Parathyroid adenoma (tissue), 2 donors: ENCODE results near the gene BTN1A1.
"Not testable (repeated sequence)": the region's sequence is repeated elsewhere in the genome, so short reads cannot be mapped to it uniquely, and the experiment has no call there.

ENCODE experiments used
- H2AFZ ChIP-seq: fragments of 300-600 bp; sonication (generic); one replicate; pipeline ENCODE4 v1.7.0; 2017; ENCODE audit warnings: antibody characterized with exemption, mild to moderate bottlenecking
- H3K27ac ChIP-seq: fragments of 300-600 bp; sonication (generic); one replicate; pipeline ENCODE4 v1.7.0; 2017
- H3K27me3 ChIP-seq: fragments of 300-600 bp; sonication (generic); one replicate; pipeline ENCODE4 v1.7.0; 2017; ENCODE audit warnings: low read length; ENCODE audit not compliant: control insufficient read depth, insufficient read depth
- H3K36me3 ChIP-seq: fragments of 300-600 bp; sonication (generic); one replicate; pipeline ENCODE4 v1.7.0; 2017; ENCODE audit warnings: low read length; ENCODE audit not compliant: control insufficient read depth, insufficient read depth
- H3K4me1 ChIP-seq: fragments of 300-600 bp; sonication (generic); one replicate; pipeline ENCODE4 v1.7.0; 2017; ENCODE audit warnings: control low read depth
- H3K4me2 ChIP-seq: fragments of 300-600 bp; sonication (generic); one replicate; pipeline ENCODE4 v1.7.0; 2017; ENCODE audit warnings: low read length
- H3K4me3 ChIP-seq: fragments of 300-600 bp; sonication (generic); one replicate; pipeline ENCODE4 v1.7.0; 2017; ENCODE audit warnings: low read depth, low read length
- H3K79me2 ChIP-seq: fragments of 300-600 bp; sonication (generic); one replicate; pipeline ENCODE4 v1.7.0; 2017; ENCODE audit warnings: control low read depth
- H3K9ac ChIP-seq: fragments of 300-600 bp; sonication (generic); one replicate; pipeline ENCODE4 v1.7.0; 2017; ENCODE audit warnings: mild to moderate bottlenecking
- H3K9me3 ChIP-seq: fragments of 300-600 bp; sonication (generic); one replicate; pipeline ENCODE4 v1.7.0; 2017; ENCODE audit warnings: low read length; ENCODE audit not compliant: control insufficient read depth
- TF ChIP-seq, protein P1 (sequence below): fragments of 300-600 bp; sonication (generic); IDR thresholded peaks from one replicate; pipeline ENCODE4 v1.7.0; 2017; ENCODE audit warnings: antibody characterized with exemption, mild to moderate bottlenecking
- donor health status: primary hyperparathyroidism.

The BTN1A1 gene

DNA sequence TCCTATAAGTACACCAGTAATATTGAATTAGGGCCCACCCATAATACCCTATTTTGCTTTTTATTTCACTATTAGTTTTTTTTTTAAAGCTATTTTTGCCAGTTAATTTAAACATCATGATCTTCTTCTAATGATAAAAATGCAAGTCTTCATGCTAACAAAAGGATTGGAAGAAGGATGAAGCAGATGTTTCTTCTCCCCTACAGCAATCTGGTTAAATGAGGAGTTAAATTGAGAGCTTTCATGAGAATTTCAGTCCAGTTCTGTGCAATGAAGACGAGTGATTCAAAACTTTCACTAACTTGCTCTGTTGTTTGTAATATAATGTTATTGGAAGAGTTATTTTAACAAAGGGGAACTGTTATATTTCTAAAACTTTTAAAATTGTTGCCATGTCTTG lies 41.5 kb downstream of the BTN1A1 start:
- no peak overlapping the region for H3K4me2 ChIP-seq
- H3K9me3 ChIP-seq = no peaks in the 10 kb centered on the region
- H2AFZ ChIP-seq = no peak overlapping the region
- no peaks in the 10 kb centered on the region for H3K79me2 ChIP-seq
- H3K36me3 ChIP-seq = no peaks in the 10 kb centered on the region
- no peaks in the 10 kb centered on the region for H3K4me1 ChIP-seq
- H3K4me3 ChIP-seq = no peak overlapping the region
- TF ChIP-seq, protein P1, sequence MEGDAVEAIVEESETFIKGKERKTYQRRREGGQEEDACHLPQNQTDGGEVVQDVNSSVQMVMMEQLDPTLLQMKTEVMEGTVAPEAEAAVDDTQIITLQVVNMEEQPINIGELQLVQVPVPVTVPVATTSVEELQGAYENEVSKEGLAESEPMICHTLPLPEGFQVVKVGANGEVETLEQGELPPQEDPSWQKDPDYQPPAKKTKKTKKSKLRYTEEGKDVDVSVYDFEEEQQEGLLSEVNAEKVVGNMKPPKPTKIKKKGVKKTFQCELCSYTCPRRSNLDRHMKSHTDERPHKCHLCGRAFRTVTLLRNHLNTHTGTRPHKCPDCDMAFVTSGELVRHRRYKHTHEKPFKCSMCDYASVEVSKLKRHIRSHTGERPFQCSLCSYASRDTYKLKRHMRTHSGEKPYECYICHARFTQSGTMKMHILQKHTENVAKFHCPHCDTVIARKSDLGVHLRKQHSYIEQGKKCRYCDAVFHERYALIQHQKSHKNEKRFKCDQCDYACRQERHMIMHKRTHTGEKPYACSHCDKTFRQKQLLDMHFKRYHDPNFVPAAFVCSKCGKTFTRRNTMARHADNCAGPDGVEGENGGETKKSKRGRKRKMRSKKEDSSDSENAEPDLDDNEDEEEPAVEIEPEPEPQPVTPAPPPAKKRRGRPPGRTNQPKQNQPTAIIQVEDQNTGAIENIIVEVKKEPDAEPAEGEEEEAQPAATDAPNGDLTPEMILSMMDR = no peak
- H3K27me3 ChIP-seq = no peaks in the 10 kb centered on the region
- H3K27ac ChIP-seq = no peak overlapping the region
- H3K9ac ChIP-seq = no peak overlapping the region

DNA sequence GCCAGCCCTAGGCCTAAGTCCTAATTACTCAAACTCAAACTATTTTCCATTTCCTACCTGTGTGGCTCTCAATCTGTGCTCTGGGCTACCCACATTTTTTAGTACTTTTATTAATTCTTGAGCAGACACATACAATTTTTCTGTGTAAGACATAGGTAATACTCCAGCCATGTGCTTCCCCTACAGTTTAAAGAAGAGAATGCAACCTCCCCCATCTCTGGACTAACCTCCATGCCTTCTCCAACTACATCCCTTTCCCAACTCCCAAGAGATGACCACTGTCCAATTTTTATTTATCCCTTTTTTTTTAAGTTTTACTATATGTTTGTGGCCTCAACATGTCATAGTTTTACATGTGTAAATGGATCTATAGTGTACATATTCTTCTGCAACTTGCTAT lies 43.9 kb downstream of the BTN1A1 start:
- Histone ChIP-seq H3K27me3 (no peaks in the 10 kb centered on the region), H3K79me2 (no peaks in the 10 kb centered on the region), H3K36me3 (no peaks in the 10 kb centered on the region), H2AFZ (no peak overlapping the region), H3K27ac (no peak overlapping the region), H3K9ac (no peak overlapping the region), H3K9me3 (no peaks in the 10 kb centered on the region), H3K4me1 (no peaks in the 10 kb centered on the region), H3K4me2 (no peak overlapping the region), H3K4me3 (no peak overlapping the region)
- TF ChIP-seq, protein P1 = peak; percentile 33

DNA sequence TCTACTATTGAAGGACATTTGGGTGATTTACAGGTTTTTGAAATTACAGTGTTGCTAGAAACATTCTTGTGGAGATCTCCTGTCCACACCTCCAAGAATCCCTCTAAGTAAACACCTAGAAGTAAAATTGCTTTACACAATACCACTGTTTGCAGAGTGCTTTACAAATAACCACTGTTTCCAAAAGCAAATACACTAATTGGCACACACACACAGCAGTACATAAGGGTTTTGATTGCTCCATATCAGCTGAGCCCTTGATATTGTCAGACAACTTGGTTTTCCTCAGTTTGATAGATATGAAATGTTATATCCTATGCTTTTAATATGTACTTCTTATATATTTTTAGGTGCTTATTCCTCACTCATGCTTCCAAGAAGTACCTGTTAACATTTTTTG lies 44.4 kb downstream of the BTN1A1 start:
- Histone ChIP-seq H3K4me3 (no peak overlapping the region), H2AFZ (no peak overlapping the region), H3K36me3 (no peaks in the 10 kb centered on the region), H3K9ac (no peak overlapping the region), H3K27ac (no peak overlapping the region), H3K4me2 (no peak overlapping the region), H3K27me3 (no peaks in the 10 kb centered on the region), H3K79me2 (no peaks in the 10 kb centered on the region), H3K9me3 (no peaks in the 10 kb centered on the region), H3K4me1 (no peaks in the 10 kb centered on the region)
- TF ChIP-seq, protein P1 = no peak

DNA sequence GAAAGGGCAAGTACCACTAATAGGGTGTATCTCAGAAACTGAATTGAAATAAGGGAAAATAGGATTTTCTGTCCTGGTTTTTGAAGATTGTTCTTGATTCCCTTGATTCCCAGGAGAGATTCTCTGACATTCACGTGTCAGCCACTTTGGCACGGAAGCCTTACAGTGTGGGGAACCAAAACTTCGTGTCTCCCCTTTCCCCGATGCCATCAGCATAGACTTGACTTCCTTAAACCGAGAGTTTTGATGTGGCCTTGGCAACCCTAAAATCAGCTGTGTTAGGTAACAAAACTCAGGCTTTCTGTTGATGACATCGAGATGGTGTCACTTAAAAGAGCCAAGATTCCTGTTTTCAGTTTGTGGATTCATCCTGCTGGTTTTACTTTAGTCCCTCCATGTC lies 45.5 kb downstream of the BTN1A1 start:
- H3K27ac ChIP-seq = no peak overlapping the region
- H3K27me3 ChIP-seq = no peaks in the 10 kb centered on the region
- no peak overlapping the region for H2AFZ ChIP-seq
- H3K79me2 ChIP-seq = no peaks in the 10 kb centered on the region
- H3K9ac ChIP-seq = no peak overlapping the region
- H3K9me3 ChIP-seq = no peaks in the 10 kb centered on the region
- H3K4me3 ChIP-seq = no peak overlapping the region
- H3K4me1 ChIP-seq = no peaks in the 10 kb centered on the region
- H3K36me3 ChIP-seq = no peaks in the 10 kb centered on the region
- TF ChIP-seq, protein P1 = no peak
- no peak overlapping the region for H3K4me2 ChIP-seq

DNA sequence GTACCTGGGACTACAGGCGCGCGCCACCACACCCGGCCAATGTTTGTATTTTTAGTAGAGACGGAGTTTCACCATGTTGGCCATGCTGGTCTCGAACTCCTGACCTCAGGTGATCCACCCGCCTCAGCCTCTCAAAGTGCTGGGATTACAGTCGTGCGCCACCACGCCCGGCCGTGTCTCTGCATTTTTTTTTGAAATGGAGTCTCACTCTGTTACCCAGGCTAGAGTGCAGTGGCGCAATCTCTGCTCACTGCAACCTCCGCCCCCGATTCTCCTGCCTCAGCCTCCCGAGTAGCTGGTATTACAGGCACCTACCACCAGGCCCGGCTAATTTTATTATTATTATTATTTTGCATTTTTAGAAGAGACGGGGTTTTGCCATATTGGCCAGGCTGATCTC lies 47.3 kb downstream of the BTN1A1 start:
- H3K9me3 ChIP-seq, H3K36me3 ChIP-seq, H3K79me2 ChIP-seq, H3K27me3 ChIP-seq, H3K9ac ChIP-seq, H3K4me1 ChIP-seq, H3K27ac ChIP-seq, H3K4me2 ChIP-seq, H3K4me3 ChIP-seq, H2AFZ ChIP-seq: not testable (repeated sequence)
